SK-N-SH treated with all-trans-retinoic acid at 6 μM for 48 hours (cell line): ENCODE data around the gene NCKAP5.

Source experiments
- ARNTL ChIP-seq: fragments of 450-650 bp; formaldehyde crosslinking; IDR thresholded peaks from 2 replicates; pipeline ENCODE4 v1.5.0; 2020; ENCODE audit warnings: low read depth, mild to moderate bottlenecking, moderate library complexity, borderline replicate concordance
- BACH2 ChIP-seq: fragments of 250-450 bp; sonication (Bioruptor Pico); IDR thresholded peaks from 2 replicates; pipeline ENCODE4 v1.9.0; 2021; ENCODE audit warnings: mild to moderate bottlenecking, borderline replicate concordance
- ESRRG ChIP-seq: fragments of 250-450 bp; sonication (Bioruptor Pico); IDR thresholded peaks from 2 replicates; pipeline ENCODE4 v1.6.1; 2021; ENCODE audit warnings: mild to moderate bottlenecking
- PPARA ChIP-seq: fragments of 250-450 bp; sonication (Bioruptor Pico); IDR thresholded peaks from 2 replicates; pipeline ENCODE4 v1.5.0; 2020; ENCODE audit warnings: mild to moderate bottlenecking, borderline replicate concordance
- SNAI2 ChIP-seq: fragments of 250-450 bp; sonication (Bioruptor Pico); IDR thresholded peaks from 2 replicates; pipeline ENCODE4 v1.5.0; 2020; ENCODE audit warnings: mild to moderate bottlenecking, moderate library complexity
- ZFP3 ChIP-seq: fragments of 250-450 bp; sonication (Bioruptor Pico); IDR thresholded peaks from 2 replicates; pipeline ENCODE4 v1.5.0; 2020; ENCODE audit warnings: mild to moderate bottlenecking, moderate library complexity
- ZFP30 ChIP-seq: fragments of 450-650 bp; formaldehyde crosslinking; IDR thresholded peaks from 2 replicates; pipeline ENCODE4 v1.5.0; 2022; ENCODE audit warnings: mild to moderate bottlenecking, moderate library complexity
- TF ChIP-seq, protein P1 (sequence below): fragments of 250-450 bp; sonication (Bioruptor Pico); IDR thresholded peaks from 2 replicates; pipeline ENCODE4 v1.8.0; 2020; ENCODE audit warnings: mild to moderate bottlenecking, moderate library complexity, borderline replicate concordance
- TF ChIP-seq, protein P2 (sequence below): fragments of 250-450 bp; sonication (Bioruptor Pico); IDR thresholded peaks from 2 replicates; pipeline ENCODE4 v1.5.1; 2021; ENCODE audit warnings: mild to moderate bottlenecking, moderate library complexity
- TF ChIP-seq, protein P3 (sequence below): fragments of 250-450 bp; sonication (Bioruptor Pico); IDR thresholded peaks from 2 replicates; pipeline ENCODE4 v1.8.0; 2021; ENCODE audit warnings: low read depth, mild to moderate bottlenecking, moderate library complexity, borderline replicate concordance

DNA sequence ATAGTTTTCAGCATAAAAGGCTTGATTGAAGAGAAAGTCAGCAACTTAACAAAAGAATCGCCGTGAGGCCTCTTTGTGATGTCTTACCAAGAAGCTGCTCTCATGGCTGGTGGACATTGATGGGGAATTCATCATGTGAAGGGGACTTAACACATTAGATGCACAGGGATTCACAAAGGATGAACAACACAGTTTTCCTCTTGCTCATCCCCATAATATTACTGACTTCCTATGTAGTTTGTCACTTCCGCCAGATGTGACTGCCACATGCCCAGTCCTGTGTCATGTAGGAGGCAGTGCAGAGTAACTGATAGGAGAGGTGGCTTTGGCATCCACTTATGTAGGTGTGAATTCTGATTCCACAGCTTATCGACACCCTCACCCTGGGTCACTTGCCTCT lies 665.6 kb downstream of the NCKAP5 start:
- TF ChIP-seq ARNTL (no peak), SNAI2 (CRISPR knock-in tag) (no peak), ZFP3 (no peak), ZFP30 (no peak), PPARA (no peak), BACH2 (CRISPR knock-in tag) (no peak), ESRRG (CRISPR knock-in tag) (no peak)
- TF ChIP-seq, protein P1, sequence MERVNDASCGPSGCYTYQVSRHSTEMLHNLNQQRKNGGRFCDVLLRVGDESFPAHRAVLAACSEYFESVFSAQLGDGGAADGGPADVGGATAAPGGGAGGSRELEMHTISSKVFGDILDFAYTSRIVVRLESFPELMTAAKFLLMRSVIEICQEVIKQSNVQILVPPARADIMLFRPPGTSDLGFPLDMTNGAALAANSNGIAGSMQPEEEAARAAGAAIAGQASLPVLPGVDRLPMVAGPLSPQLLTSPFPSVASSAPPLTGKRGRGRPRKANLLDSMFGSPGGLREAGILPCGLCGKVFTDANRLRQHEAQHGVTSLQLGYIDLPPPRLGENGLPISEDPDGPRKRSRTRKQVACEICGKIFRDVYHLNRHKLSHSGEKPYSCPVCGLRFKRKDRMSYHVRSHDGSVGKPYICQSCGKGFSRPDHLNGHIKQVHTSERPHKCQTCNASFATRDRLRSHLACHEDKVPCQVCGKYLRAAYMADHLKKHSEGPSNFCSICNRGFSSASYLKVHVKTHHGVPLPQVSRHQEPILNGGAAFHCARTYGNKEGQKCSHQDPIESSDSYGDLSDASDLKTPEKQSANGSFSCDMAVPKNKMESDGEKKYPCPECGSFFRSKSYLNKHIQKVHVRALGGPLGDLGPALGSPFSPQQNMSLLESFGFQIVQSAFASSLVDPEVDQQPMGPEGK (CRISPR knock-in tag) = no peak
- TF ChIP-seq, protein P2, sequence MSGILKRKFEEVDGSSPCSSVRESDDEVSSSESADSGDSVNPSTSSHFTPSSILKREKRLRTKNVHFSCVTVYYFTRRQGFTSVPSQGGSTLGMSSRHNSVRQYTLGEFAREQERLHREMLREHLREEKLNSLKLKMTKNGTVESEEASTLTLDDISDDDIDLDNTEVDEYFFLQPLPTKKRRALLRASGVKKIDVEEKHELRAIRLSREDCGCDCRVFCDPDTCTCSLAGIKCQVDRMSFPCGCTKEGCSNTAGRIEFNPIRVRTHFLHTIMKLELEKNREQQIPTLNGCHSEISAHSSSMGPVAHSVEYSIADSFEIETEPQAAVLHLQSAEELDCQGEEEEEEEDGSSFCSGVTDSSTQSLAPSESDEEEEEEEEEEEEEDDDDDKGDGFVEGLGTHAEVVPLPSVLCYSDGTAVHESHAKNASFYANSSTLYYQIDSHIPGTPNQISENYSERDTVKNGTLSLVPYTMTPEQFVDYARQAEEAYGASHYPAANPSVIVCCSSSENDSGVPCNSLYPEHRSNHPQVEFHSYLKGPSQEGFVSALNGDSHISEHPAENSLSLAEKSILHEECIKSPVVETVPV = no peak
- TF ChIP-seq, protein P3, sequence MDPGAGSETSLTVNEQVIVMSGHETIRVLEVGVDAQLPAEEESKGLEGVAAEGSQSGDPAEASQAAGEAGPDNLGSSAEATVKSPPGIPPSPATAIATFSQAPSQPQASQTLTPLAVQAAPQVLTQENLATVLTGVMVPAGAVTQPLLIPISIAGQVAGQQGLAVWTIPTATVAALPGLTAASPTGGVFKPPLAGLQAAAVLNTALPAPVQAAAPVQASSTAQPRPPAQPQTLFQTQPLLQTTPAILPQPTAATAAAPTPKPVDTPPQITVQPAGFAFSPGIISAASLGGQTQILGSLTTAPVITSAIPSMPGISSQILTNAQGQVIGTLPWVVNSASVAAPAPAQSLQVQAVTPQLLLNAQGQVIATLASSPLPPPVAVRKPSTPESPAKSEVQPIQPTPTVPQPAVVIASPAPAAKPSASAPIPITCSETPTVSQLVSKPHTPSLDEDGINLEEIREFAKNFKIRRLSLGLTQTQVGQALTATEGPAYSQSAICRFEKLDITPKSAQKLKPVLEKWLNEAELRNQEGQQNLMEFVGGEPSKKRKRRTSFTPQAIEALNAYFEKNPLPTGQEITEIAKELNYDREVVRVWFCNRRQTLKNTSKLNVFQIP = no peak
